ENCODE data around the gene OR52I1. TPM values are rescaled to one million over a fixed set of nuclear protein-coding genes. Genes with fewer than 3 reads are reported as not detected.

Gene OR52I1
- polyA plus RNA-seq, 3 donors = 0.09 TPM; not detected in 2

DNA sequence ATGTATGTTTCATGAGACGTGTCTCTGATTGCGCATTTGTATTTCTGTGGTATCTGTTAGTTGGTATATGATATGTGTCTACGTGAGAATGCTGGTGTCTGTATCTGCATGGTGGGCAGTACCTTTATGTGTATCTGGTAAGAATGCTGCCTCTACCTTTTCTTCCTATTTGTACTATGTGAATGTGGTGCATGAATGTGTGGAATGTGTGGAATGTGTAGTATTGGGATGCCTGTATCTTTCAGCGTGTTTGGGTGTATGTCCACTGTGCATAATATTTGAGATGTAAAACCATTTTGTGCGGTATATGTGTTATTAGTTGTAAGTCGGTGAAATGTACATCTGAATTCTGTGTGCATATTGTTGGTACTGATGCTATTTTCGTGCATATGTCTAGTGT lies 47.7 kb downstream of the OR52I1 start:
- no peaks in the 10 kb centered on the region for H3K27me3 ChIP-seq (ENCODE audit: control insufficient read depth in 2 of 2, insufficient read depth in 2 of 2, low read length in 2 of 2)
- H3K9ac ChIP-seq (ENCODE audit: insufficient read depth, low read length, poor library complexity, severe bottlenecking) = no peak overlapping the region
- H3K4me3 Mint-ChIP-seq = no peak overlapping the region
- 90% methylated on average over 7 of the region's 7 CpGs for WGBS (ENCODE audit: insufficient coverage)
- peaks cover 0 to 3% (median 2%) of the 10 kb centered on the region in 3 donors for H3K27me3 Mint-ChIP-seq (ENCODE audit: low read depth in 3 of 3)
- no peaks in the 10 kb centered on the region for H4K20me1 ChIP-seq (ENCODE audit: insufficient read depth, low read length)
- no peaks in the 10 kb centered on the region for H3K36me3 ChIP-seq (replicated peaks in 1 of 2; ENCODE audit: control insufficient read depth in 1 of 2, insufficient read depth in 2 of 2, low read length in 2 of 2)
- no peaks in the 10 kb centered on the region for H3K4me1 ChIP-seq (ENCODE audit: control insufficient read depth in 1 of 2, insufficient read depth in 2 of 2, low read length in 2 of 2)
- TF ChIP-seq, protein P1, sequence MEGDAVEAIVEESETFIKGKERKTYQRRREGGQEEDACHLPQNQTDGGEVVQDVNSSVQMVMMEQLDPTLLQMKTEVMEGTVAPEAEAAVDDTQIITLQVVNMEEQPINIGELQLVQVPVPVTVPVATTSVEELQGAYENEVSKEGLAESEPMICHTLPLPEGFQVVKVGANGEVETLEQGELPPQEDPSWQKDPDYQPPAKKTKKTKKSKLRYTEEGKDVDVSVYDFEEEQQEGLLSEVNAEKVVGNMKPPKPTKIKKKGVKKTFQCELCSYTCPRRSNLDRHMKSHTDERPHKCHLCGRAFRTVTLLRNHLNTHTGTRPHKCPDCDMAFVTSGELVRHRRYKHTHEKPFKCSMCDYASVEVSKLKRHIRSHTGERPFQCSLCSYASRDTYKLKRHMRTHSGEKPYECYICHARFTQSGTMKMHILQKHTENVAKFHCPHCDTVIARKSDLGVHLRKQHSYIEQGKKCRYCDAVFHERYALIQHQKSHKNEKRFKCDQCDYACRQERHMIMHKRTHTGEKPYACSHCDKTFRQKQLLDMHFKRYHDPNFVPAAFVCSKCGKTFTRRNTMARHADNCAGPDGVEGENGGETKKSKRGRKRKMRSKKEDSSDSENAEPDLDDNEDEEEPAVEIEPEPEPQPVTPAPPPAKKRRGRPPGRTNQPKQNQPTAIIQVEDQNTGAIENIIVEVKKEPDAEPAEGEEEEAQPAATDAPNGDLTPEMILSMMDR (IDR thresholded peaks at IDR 0.05) = no peak
- H3K36me3 Mint-ChIP-seq = no peaks in the 10 kb centered on the region
- no peaks in the 10 kb centered on the region for H3K9me3 ChIP-seq (replicated peaks in 1 of 2; ENCODE audit: control insufficient read depth in 1 of 2, insufficient read depth in 1 of 2, low read length in 2 of 2)
- intact Hi-C loops (cut with micrococcal nuclease) = no loop called here
- H3K27ac ChIP-seq (ENCODE audit: low read depth in 1 of 2, low read length in 2 of 2) = no peak overlapping the region
- no peak overlapping the region for H2AFZ ChIP-seq (ENCODE audit: insufficient read depth, low read depth, low read length, poor library complexity, severe bottlenecking)
- H3K4me1 Mint-ChIP-seq = no peaks in the 10 kb centered on the region
- no peaks in the 10 kb centered on the region for H3K79me2 ChIP-seq (ENCODE audit: insufficient read depth, low read length)
- H3K27ac Mint-ChIP-seq = no peak overlapping the region
- no peak overlapping the region for H3K4me3 ChIP-seq (replicated peaks in 1 of 3; ENCODE audit: low read depth in 2 of 3, low read length in 3 of 3)
- H3K4me2 ChIP-seq (replicated peaks; ENCODE audit: extremely low read depth, low read length, poor library complexity, severe bottlenecking) = no peak overlapping the region
- H3K9me3 Mint-ChIP-seq = no peaks in the 10 kb centered on the region
- no peak for DNase-seq

- Histone ChIP-seq H3K36me3 (replicated peaks in 1 of 2; ENCODE audit: control insufficient read depth in 1 of 2, insufficient read depth in 2 of 2, low read length in 2 of 2) (no peaks in the 10 kb centered on the region), H4K20me1 (ENCODE audit: insufficient read depth, low read length) (no peaks in the 10 kb centered on the region), H3K9me3 (replicated peaks in 1 of 2; ENCODE audit: control insufficient read depth in 1 of 2, insufficient read depth in 1 of 2, low read length in 2 of 2) (no peaks in the 10 kb centered on the region), H3K79me2 (ENCODE audit: insufficient read depth, low read length) (no peaks in the 10 kb centered on the region), H3K4me1 (ENCODE audit: control insufficient read depth in 1 of 2, insufficient read depth in 2 of 2, low read length in 2 of 2) (no peaks in the 10 kb centered on the region), H3K9ac (ENCODE audit: insufficient read depth, low read length, poor library complexity, severe bottlenecking) (no peak overlapping the region), H3K4me3 (replicated peaks in 1 of 3; ENCODE audit: low read depth in 2 of 3, low read length in 3 of 3) (no peak overlapping the region), H2AFZ (ENCODE audit: insufficient read depth, low read depth, low read length, poor library complexity, severe bottlenecking) (no peak overlapping the region), H3K27me3 (ENCODE audit: control insufficient read depth in 2 of 2, insufficient read depth in 2 of 2, low read length in 2 of 2) (no peaks in the 10 kb centered on the region), H3K27ac (ENCODE audit: low read depth in 1 of 2, low read length in 2 of 2) (no peak overlapping the region), H3K4me2 (replicated peaks; ENCODE audit: extremely low read depth, low read length, poor library complexity, severe bottlenecking) (no peak overlapping the region)
- intact Hi-C loops (cut with micrococcal nuclease) = no loop called here
- no peaks in the 10 kb centered on the region for H3K9me3 Mint-ChIP-seq
- H3K27me3 Mint-ChIP-seq (ENCODE audit: low read depth in 3 of 3) = peaks cover 0 to 3% (median 2%) of the 10 kb centered on the region in 3 donors
- DNase-seq = no peak
- 94% methylated on average over 4 of the region's 7 CpGs for WGBS (ENCODE audit: insufficient coverage)
- H3K4me1 Mint-ChIP-seq = no peaks in the 10 kb centered on the region
- TF ChIP-seq, protein P1 (IDR thresholded peaks at IDR 0.05) = no peak
- H3K4me3 Mint-ChIP-seq = no peak overlapping the region
- no peak overlapping the region for H3K27ac Mint-ChIP-seq
- no peaks in the 10 kb centered on the region for H3K36me3 Mint-ChIP-seq
Measured at GRCh38 chr11:4642043-4642442, 48.2 kb downstream of the OR52I1 start.

All from CD14-positive monocyte (primary cell).